Fibroblast of gingiva (primary cell): ENCODE results near the gene DNAH9.

ENCODE experiments used
- DNase-seq: peaks from one replicate; pipeline ENCODE4 v3.0.0-alpha.2; 2011; ENCODE audit warnings: low read depth

DNAH9 gene

DNA sequence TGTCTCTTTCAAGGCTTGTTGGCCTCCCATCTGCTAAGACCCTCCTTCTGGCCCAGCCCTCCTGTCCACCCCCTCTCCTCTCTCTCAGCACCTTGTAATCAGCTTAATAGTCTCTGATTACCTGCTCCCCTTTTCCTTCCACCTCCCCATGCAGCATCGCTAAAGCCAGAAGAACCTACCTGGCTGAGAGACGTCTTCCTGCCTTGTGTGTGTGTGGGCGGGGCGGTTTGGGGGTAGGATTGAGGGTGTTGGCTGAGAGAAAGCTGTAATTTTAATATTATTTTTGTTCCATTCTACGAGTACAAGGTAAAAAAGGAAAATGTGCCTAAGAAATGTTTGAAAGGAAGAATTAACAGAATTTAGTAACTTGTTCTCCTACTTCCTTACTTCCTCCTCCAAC, 3.4 kb downstream of the DNAH9 start:
- no peak for DNase-seq

DNA sequence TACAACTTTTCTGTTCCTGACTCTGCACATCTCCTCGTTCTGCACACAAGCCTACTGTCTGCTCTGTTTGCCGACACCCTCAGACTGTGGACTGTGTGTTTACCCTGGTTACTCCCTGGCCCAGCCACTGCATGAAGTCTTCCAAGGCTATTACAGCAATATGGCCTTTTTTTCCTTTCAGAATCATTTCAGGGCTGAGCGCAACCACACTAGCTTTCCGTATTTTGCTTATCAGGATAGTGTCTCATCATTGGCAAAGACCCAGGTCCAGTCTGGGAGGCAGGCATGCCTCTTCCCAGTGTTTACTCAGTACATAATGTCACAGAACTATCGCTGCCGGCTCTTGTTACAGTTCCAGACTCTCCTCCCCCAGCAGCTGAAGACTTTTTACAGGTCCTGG, 10.1 kb downstream of the DNAH9 start:
- DNase-seq: no peak

DNA sequence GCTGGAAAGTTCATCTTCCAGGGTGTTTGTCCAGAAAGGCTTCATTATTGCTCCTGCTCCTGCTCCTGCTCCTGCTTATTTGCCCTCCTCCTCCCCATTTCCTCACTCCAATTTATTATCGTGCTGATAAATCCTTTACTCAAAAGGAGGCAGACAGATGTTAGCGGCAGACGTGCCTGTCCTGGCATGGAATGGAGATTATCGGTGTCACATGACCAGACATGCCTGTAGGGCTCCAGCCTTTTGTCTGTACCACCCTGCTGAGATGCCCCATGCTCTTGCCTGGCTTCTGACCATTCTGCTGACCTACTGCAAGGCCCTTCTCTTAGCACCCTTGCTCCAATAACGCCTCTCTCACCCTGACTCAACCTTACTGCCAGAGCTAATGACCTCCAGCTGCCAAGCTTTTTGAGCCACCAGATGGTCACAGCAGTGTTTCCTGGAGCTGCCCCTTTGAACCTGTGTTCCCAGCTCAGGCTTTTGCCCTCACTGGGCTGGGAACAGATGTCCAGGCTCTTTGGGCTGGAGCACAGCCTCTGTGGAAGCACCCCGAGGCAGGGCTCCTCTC, 12.8 kb downstream of the DNAH9 start:
- no peak for DNase-seq

DNA sequence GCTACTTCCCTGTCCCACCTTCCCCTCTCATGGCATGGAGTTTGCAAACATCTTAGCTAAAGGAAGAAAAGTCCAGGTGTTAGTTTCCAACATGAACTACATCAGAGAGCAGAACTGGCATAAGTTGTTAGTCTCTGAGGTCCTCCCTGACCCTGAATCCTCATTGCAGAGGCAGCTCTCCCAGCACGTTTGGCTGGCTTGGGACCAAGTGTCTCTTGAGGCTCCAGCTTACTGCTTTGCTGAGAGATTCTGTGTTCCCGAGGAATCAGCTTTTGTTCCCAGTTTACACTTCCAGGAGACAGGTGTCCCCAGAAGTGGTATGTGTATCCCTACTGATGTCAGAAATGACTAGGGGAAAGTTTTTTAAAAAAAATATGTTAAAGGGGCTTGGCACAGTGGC, 14.7 kb downstream of the DNAH9 start:
- DNase-seq: no peak

DNA sequence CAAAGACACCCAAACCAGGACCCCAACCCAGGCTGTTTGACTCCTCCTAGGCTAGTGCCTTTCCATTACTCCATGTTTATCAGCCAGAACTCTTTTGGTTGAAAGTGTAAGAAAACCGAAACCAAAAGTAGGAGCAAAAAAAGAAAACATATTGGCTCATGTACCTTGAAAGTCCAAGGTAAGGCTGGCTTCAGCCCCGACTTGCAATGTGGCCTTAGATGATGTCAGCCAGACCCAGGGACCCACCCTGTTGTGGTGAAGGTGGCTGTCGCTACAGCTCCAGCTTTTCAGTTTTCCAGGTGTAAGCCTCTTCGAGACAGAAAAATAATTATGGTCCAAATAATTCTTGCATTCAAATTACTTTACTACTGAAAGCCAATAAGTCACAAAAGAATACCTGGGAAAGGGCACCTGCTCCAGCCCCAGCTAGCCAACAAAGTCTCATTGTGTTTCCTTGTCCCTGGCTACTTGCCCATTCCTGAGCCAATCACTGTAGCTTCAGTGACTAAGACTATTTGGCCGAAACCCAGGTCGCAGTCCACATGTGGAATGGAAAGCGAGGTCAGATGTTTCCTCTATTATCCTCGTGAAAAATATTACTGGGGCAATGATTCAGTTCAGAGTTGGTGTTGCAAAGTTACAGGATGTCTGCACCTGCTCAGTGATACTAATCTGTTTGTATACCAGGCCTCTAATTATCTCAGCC, 20.7 kb downstream of the DNAH9 start:
- no peak for DNase-seq

DNA sequence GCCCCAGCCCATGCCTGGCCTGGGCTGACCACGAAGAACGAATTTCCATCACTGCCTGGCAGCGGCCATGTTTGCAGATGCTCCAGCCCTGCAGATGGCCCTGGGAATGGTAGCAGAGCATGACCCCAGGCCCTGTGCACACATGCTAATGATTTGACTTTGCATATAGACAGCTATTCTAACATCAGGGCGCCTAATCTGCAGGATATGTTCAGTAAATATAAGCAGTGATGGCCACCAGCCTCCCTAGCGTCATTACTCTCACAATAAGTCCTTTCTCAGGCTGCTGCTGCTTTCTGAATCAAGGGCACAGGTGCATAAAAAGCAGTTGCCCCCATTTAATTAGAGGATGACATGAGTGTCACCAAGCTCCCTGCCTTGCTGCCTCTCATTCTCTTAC, 24.2 kb downstream of the DNAH9 start:
- no peak for DNase-seq

DNA sequence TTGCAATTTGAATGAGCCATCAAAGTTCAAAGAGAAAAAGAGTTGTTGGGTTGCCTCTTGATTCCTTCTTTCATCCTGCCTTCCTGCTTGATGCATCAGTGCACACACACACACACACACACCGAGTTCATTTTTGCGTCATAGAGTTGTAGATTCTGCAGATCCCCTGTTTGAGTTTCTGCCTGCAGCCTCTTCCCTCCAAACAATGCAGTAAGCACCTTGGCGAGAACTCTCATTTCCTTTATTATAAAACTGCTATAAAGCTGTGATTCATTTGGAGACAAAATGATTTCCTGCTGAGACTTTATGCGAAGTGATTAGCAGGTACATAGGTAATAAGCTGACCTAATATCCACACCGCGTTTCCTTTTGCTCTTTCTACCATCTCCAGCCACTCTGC, 26.7 kb downstream of the DNAH9 start:
- DNase-seq: no peak

DNA sequence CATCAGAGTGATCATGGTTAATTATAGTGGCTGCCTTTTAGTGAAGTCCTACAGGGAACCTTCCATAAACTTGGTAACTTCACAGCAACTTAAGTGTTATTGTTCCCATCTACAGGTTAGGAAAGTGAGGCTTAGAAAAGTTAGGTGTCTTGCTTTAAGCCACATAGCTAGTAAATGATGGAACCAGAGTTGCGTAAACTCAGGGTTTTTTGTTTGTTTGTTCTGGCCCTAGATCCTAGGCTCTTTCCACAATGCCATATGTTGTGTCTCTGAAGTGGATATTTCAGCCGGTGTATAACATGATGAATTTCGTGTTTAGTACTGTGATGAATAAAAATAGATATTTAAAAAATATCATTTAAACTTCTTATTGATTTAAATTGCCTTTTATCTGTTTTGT, 27.6 kb downstream of the DNAH9 start:
- no peak for DNase-seq

DNA sequence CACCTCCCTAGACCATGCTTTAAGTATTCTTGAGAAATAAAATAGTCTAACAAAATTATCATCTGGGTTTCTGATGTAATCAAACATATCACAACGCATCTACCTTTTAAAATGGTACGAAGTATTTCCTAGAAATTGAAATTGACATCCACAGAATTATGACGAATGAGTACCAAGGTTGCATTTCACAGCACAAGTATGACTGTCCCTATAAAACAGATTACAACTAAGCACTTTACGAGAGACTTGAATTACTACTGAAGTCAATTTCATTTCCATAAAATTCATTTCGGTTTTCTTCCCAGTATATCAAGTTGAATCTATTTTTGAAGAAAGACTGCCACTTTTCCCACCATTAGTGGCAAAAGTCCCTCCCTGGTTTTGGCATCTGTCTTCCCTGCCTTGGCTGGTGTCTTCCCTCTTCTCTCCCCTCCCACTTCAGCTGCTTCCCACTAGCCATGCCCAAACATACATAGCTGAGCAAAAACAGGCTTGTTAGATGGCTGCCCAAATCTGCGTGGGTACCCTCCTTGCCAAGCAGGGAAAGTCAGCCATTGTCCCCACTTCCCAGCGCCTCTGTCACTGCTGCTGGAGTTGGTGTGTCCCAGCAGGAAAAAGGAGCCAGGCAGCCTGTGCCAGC, 29.2 kb downstream of the DNAH9 start:
- no peak for DNase-seq

DNA sequence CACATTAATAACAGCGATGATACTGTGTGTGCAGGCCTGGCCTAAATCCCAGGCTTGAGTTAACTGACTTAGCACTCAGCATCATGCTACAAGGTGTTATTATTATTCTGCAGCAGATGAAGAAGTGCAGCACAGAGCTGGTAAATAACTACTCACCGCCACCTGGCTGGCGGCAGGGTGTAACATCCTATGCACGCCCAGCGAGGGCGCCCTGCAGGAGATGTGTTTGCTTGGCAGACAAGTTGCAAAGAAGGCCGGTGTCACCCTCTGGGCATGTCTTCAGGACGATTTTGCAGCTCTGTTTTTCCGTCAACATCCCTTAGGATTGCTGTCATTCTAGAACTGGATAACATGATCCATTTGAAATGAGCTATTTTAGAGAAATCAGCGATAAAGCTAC, 30.1 kb downstream of the DNAH9 start:
- no peak for DNase-seq

DNA sequence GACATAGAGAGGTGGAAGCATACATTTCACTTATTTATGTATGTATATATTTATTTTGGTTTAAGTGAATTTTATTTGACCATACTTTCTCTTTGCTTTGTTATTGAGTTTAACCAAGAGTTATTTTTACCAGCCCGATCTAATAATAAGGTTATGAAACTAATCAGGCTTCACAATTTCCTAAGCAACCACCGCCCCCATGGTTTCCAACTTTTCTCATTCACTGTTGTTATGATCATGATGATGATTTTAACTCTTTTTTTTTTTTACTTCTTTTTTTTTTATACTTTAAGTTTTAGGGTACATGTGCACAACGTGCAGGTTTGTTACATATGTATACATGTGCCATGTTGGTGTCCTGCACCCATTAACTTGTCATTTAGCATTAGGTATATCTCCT, 30.6 kb downstream of the DNAH9 start:
- DNase-seq: no peak

DNA sequence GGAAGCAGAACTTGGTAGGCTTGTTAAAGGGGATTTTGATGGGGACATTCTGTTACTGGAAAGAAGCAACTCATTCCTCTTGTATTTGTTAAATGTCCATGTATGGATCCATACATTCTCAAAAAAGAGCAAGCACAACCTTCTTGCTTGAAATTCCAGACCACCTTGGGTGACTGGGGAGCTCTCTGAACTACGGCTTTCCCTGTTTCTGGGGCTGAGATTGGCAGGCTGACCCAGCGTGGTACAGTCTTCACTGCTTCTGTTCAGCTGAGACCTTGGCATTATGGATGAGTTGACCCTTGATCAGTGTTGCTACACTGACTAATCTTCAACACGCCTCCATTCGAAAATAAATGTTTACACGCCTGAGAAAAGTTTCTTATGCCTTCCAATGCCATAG, 38.5 kb downstream of the DNAH9 start:
- no peak for DNase-seq

DNA sequence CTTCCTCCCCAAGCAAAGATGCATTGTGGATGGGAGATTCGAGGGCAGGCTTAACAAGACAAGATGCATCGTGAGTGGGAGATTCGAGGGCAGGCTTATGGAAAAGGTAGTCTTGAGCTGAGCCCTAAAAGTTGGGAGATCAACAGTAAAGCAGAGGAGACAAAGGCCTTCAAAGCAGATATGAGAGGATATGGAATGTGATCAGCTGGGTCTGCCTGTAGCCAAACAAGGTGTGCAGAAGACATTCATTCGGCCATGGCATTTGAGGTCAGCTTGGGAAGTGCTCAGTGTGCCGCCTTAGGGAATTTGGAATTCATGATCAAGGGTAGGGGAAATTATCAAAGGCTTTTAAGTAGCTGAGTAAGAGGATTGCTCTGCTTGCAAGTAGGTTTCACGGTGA, 39.5 kb downstream of the DNAH9 start:
- DNase-seq: no peak

DNA sequence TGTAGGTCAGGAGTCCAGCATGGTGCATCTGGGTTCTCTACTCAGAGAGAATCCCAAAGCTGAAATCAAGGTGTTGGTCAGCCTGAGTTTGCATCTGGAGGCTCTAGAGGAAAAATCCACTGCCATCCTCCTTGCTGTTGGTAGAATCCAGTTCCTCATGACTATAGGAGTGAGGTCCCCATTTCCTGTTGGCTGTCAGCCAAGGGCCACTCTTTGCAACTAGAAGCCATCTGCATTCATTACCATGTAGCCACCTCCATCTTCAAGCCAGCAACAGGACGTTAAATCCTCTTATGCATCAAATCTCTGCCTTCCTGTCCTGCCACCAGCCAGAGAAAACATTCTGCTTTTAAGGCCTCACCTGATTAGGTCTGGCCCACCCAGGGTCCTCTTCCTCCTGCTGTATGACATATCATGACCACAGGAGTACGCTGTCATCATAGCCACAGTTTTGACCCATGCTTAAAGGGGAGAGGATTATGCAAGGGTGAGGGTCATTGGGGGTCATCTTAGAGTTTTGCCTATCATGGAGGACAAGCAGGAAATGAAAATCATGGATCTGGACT, 40.5 kb downstream of the DNAH9 start:
- DNase-seq: no peak

DNA sequence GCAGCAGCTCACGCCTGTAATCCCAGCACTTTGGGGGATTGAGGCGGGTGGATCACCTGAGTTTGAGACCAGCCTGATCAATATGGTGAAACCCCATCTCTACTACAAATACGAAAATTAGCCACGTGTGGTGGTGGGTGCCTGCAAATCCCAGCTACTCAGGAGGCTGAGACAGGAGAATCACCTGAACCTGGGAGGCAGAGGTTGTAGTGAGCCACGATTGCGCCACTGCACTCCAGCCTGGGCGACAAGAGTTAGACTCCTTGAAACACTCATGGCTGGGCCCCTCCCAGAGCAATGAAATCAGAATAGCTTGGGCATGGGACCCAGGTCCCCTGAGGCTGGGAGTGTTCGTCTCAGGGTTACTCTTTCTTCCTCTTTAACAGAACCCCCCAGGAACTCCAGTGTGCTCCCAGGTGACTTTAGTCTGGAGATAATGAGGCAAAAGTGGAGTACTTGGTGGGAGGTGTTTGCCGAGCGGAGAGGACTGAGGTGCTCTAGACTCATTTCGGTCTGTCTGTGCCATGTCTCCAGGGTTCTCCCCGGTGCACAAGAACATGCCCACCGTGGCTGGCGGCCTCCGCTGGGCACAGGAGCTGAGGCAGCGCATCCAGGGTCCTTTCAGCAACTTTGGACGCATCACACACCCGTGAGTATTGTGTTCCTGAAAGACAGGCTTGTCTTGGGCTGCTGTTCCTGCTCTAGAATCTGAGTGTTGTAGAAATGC, 41.6 kb downstream of the DNAH9 start:
- no peak for DNase-seq

DNA sequence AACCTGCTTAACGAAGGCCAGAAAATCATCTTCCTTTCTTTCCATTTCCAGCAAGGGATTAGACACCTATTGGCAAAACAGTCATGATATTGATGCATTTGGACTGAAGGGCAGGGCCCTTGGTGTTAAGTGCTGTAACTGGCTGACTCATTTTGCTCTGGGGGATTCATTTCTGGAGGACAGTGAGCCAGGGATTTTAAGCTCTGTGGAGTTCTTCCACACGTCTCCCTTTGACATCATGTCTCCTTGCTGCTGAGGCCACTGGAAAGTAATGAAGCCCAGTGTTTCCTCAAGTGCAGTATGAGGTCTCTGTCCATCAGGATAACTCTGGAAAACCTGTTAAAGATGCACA, 42.2 kb downstream of the DNAH9 start:
- no peak for DNase-seq

DNA sequence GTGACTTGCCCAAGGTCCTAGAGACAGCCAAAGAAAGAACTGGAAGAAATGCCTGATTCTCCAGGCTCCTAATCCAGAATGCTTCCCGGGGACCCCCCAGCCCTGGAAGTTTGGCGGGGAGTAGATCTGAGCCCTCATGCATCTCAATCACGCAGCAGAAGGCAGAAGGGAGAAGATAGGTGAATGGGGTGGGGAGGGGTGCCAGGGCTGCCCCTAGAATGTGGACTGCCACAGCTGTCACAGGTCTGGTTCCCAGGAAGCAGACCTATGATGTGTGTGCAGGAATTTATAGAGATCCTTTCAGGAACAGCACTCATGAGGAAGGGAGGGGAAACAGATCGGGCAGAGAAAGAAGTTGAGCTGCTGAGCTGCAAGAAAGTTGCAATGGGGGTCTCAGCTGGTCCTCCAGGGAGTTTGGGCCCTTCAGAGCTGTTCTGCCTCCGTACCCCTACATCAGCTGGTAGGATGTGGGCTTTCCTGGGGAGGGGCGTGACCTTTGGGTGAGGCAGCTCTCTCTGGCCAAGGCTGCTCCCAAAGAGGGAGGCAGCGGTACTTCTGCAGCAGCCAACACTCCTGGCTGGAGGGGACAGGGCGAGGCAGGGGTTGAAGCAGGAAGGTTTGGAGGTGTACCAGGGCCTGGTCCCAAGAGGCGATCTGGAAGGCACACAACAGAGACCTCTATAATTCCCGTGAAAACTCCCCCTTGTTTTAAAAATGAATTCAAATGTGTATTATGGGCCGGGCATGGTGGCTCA, 43.4 kb downstream of the DNAH9 start:
- DNase-seq: no peak

DNA sequence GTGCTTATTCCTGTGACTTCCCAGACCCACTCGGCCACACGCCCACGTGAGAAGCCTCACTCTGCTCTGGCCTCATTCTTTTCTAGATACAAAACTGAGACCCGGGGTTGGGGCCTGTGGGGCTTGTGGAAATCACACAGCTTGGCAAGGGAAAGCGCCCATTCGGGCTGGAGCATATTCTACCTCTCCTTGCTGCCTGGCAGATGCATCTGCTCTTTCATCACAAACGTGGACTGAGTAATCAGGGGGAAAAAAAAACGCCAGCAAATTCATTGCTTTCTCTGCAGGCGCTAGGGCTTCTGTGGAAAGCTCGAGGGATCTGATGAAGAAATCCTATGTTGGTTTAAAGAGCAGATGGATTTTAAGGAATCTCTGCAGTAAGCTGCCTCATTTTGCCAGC, 44.4 kb downstream of the DNAH9 start:
- DNase-seq: no peak

DNA sequence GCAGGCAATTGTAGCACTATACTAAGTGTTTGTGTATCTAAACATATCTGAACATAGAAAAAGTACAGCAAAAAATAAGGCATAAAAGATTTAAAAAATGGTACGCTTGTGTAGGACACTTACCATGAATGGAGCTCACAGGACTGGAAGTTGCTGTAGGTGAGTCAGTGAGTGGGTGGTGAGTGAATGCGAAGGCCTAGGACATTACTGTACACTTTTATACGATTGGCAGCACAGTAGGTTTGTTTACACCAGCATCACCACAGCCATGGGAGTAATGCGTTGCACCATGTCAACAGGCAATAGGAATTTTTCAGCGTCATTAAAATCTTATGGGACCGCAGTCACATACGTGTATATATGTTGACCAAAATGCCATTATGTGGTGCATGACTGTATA, 45.6 kb downstream of the DNAH9 start:
- no peak for DNase-seq

DNA sequence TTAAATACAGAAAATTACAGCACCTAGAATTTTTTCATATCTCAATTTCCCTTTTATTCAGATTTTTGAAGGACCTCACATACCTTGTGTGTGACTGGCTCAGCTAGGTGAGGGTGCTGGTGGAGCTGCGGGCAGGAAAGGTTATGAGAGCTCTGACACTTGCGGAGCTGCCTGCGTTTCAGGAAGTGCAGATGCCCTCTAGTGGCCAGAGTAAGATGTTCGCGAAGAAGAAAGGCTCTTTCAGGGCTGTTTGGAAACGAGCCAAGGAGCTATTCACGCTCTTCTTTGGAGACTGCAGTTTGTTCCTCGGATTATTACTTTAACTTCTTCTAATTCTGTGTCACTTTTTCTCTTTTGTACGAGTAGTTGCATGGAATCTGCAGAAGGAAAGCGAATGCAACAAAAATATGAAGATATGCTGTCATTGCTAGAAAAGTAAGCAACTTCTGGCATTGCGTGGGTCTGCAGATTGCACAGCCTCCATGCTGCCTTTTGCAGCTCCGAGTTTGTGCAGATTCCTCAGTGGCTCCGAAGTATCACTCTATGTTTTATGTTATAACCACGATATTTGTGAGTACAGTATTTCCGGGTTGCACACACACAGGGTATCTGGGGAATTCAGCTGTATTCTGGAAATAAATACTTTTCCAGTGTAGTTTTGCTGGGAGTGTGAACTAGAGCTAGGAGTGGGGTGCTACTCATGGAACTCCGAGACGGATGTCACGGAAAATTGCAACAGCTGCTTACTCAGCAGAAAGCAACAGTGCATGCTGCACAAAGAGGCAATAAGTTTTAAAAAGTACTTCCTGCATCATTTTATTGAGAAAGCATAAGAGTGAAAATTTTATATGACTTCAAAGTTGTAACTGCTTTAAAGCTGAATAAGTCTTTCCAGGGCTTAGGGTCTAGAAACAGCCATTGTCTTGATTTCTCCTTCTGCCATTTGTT, 46.3 kb downstream of the DNAH9 start:
- peak; percentile 18 for DNase-seq

DNA sequence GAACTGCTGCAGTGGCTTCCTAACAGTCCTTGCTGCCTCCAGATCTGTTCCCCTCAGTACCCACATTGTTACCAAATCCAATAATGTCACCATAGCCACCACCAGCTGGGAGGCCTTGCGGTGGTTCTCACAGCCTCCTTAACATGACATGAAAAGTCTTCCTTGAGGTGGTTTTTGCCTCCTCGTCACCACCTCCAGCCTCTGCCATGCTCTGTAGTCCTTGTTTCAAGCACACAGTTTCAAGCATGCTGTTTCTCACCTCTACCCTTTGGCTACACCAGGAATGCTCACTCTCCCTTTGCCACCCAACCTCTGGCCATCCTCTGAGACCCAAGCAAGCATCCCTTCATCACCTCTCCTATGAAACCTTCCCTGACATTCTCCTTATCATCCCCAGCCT, 47.2 kb downstream of the DNAH9 start:
- DNase-seq: no peak
